Gastroesophageal sphincter (tissue), 4 donors: ENCODE measurements around the gene SRCIN1. TPM values are rescaled to one million over a fixed set of nuclear protein-coding genes. Genes with fewer than 3 reads are reported as not detected.
A peak's percentile ranks its signal among the peaks of the same experiment; 100 is the strongest.

Source experiments
- ATAC-seq: fragments of 150-250 bp; one replicate; pipeline ENCODE4 v1.9.1; 2016; ENCODE audit warnings: mild to moderate bottlenecking, moderate library complexity
- H3K27ac ChIP-seq, 4 donors: fragments of 200-600 bp; sonication (generic) in 3 of 4; 1 replicate in 3 of 4; 2 replicates in 1 of 4; pipeline ENCODE4 v1.5.1; 2016 to 2019
- H3K27me3 ChIP-seq: fragments of 200-600 bp; sonication (generic); one replicate; pipeline ENCODE4 v1.5.1; 2019
- H3K36me3 ChIP-seq, 2 donors: fragments of 200-600 bp; sonication (generic); one replicate each; pipeline ENCODE4 v1.5.1; 2019; ENCODE audit warnings: control low read depth in 1 of 2
- H3K4me1 ChIP-seq, 3 donors: fragments of 200-600 bp; sonication (generic); 1 replicate in 2 of 3; 2 replicates in 1 of 3; pipeline ENCODE4 v1.5.1; 2016 to 2019; ENCODE audit warnings: control low read depth in 2 of 3
- H3K4me3 ChIP-seq, 2 donors: fragments of 200-600 bp; sonication (generic); one replicate each; pipeline ENCODE4 v1.5.1; 2019; ENCODE audit warnings: mild to moderate bottlenecking in 1 of 2, moderate library complexity in 1 of 2
- H3K9me3 ChIP-seq, 3 donors: fragments of 200-600 bp; sonication (generic); one replicate each; pipeline ENCODE4 v1.5.1; 2017 to 2019; ENCODE audit warnings: control low read depth in 2 of 3
- EP300 ChIP-seq: sonication (generic); formaldehyde crosslinking; IDR thresholded peaks from one replicate; pipeline ENCODE4 v1.6.1; 2017; ENCODE audit warnings: antibody characterized with exemption, mild to moderate bottlenecking
- POLR2A ChIP-seq, 2 donors: fragments of 450-650 bp; IDR thresholded peaks; one replicate each; pipeline ENCODE4 v1.6.1; 2017; ENCODE audit warnings: antibody characterized with exemption in 2 of 2, mild to moderate bottlenecking in 2 of 2, moderate library complexity in 1 of 2
- POLR2AphosphoS5 ChIP-seq: sonication (generic); formaldehyde crosslinking; IDR thresholded peaks from one replicate; pipeline ENCODE4 v1.6.1; 2017; ENCODE audit warnings: antibody characterized with exemption
- WGBS, 2 donors: methylation state at CpG; one replicate each; pipeline ENCODE4 v1.1.5; 2018; ENCODE audit warnings: low coverage in 1 of 2; 5-methylcytosine and 5-hydroxymethylcytosine counted together
- total RNA-seq, 4 donors: library from RNA; depleted of rRNA; stranded (reverse); fragments of >200 nt; gene quantifications; one replicate each; pipeline ENCODE4 v1.1.0, GENCODE V29; 2016
- TF ChIP-seq, protein P1 (sequence below), 4 experiments: fragments of 200-600 bp in 2 of 4; fragments of 450-650 bp in 2 of 4; sonication (generic) in 1 of 4; IDR thresholded peaks; one replicate each; pipeline ENCODE4 v1.5.1; 2017 to 2019; ENCODE audit warnings: antibody characterized with exemption in 4 of 4, mild to moderate bottlenecking in 2 of 4, moderate library complexity in 2 of 4

The SRCIN1 gene
- total RNA-seq, 4 donors from 2014 or later, result 0.67 to 2.6 (median 1.5) TPM

GRCh38 chr17:38571833-38572668, 33.7 kb downstream of the SRCIN1 start:
- no peak for ATAC-seq
- Histone ChIP-seq H3K4me3 (peak overlapping the region in 1 of 2 donors; percentile 43), H3K36me3 (no peaks in the 10 kb centered on the region), H3K4me1 (peaks cover 0 to 19% (median 4%) of the 10 kb centered on the region in 3 donors), H3K9me3 (no peaks in the 10 kb centered on the region), H3K27me3 (peaks cover 98% of the 10 kb centered on the region), H3K27ac (no peak overlapping the region)
- 0% methylated on average over 1 of the region's 39 CpGs; no CpG with 5 or more reads in 1 of the 2 donors for WGBS, 2 donors
- TF ChIP-seq, protein P1, sequence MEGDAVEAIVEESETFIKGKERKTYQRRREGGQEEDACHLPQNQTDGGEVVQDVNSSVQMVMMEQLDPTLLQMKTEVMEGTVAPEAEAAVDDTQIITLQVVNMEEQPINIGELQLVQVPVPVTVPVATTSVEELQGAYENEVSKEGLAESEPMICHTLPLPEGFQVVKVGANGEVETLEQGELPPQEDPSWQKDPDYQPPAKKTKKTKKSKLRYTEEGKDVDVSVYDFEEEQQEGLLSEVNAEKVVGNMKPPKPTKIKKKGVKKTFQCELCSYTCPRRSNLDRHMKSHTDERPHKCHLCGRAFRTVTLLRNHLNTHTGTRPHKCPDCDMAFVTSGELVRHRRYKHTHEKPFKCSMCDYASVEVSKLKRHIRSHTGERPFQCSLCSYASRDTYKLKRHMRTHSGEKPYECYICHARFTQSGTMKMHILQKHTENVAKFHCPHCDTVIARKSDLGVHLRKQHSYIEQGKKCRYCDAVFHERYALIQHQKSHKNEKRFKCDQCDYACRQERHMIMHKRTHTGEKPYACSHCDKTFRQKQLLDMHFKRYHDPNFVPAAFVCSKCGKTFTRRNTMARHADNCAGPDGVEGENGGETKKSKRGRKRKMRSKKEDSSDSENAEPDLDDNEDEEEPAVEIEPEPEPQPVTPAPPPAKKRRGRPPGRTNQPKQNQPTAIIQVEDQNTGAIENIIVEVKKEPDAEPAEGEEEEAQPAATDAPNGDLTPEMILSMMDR (IDR thresholded peaks at IDR 0.05), result no peak
- no peak for TF ChIP-seq POLR2AphosphoS5
- no peak for TF ChIP-seq POLR2A (IDR thresholded peaks at IDR 0.05)

GRCh38 chr17:38569701-38570512, 35.8 kb downstream of the SRCIN1 start:
- H3K9me3 ChIP-seq, result no peaks in the 10 kb centered on the region
- ATAC-seq, result no peak
- H3K4me3 ChIP-seq, result no peak overlapping the region
- WGBS, 2 donors, result 63 to 64% methylated on average over 2 to 7 of the region's 21 CpGs
- H3K36me3 ChIP-seq, result no peaks in the 10 kb centered on the region
- H3K27ac ChIP-seq, result no peak overlapping the region
- peaks cover 0 to 19% (median 4%) of the 10 kb centered on the region in 3 donors for H3K4me1 ChIP-seq
- H3K27me3 ChIP-seq, result peaks cover 100% of the 10 kb centered on the region
- TF ChIP-seq POLR2AphosphoS5, result no peak
- no peak for TF ChIP-seq EP300
- TF ChIP-seq POLR2A (IDR thresholded peaks at IDR 0.05), result no peak
- TF ChIP-seq, protein P1 (IDR thresholded peaks at IDR 0.05), result no peak

- no peaks in the 10 kb centered on the region for H3K36me3 ChIP-seq
- WGBS, 2 donors, result 50 to 71% methylated on average over 1 to 2 of the region's 9 CpGs
- no peaks in the 10 kb centered on the region for H3K9me3 ChIP-seq
- no peak overlapping the region for H3K4me3 ChIP-seq
- peaks cover 100% of the 10 kb centered on the region for H3K27me3 ChIP-seq
- no peak for ATAC-seq
- peaks cover 0 to 24% (median 4%) of the 10 kb centered on the region in 3 donors for H3K4me1 ChIP-seq
- TF ChIP-seq POLR2A (IDR thresholded peaks at IDR 0.05) (no peak), EP300 (no peak), POLR2AphosphoS5 (no peak)
- TF ChIP-seq, protein P1 (IDR thresholded peaks at IDR 0.05), result no peak
- no peak overlapping the region for H3K27ac ChIP-seq
Measured at GRCh38 chr17:38568845-38569510, 36.8 kb downstream of the SRCIN1 start.

- H3K36me3 ChIP-seq, result no peaks in the 10 kb centered on the region
- H3K27me3 ChIP-seq, result peaks cover 100% of the 10 kb centered on the region
- 55 to 85% methylated on average over 6 of the region's 6 CpGs for WGBS, 2 donors
- H3K4me3 ChIP-seq, result no peak overlapping the region
- H3K9me3 ChIP-seq, result no peaks in the 10 kb centered on the region
- peaks cover 0 to 31% (median 7%) of the 10 kb centered on the region in 3 donors for H3K4me1 ChIP-seq
- no peak for ATAC-seq
- H3K27ac ChIP-seq, result no peak overlapping the region
- TF ChIP-seq EP300 (no peak), POLR2A (IDR thresholded peaks at IDR 0.05) (no peak), POLR2AphosphoS5 (no peak)
- TF ChIP-seq, protein P1 (IDR thresholded peaks at IDR 0.05), result no peak
Measured at GRCh38 chr17:38568274-38568673, 37.5 kb downstream of the SRCIN1 start.
